Measurements from ENCODE around the gene MAPK8IP3.

GRCh38 chr16:1715220-1715619, 9.2 kb downstream of the MAPK8IP3 start:
- no peak for TF ChIP-seq RAD21 (IDR thresholded peaks at IDR 0.05; ENCODE audit: low read depth)
- TF ChIP-seq TAF1 (IDR thresholded peaks at IDR 0.05; ENCODE audit: low read depth) = no peak
- TF ChIP-seq CEBPB (IDR thresholded peaks at IDR 0.05) = no peak
- no peak for TF ChIP-seq NFIC (IDR thresholded peaks at IDR 0.05)
- TF ChIP-seq MAX (IDR thresholded peaks at IDR 0.05) = no peak
- TF ChIP-seq REST (IDR thresholded peaks at IDR 0.05; ENCODE audit: low read depth) = no peak
- no peak for TF ChIP-seq CREB1 (IDR thresholded peaks at IDR 0.05; ENCODE audit: low read depth)
- no peak for TF ChIP-seq YY1 (IDR thresholded peaks at IDR 0.05; ENCODE audit: low read depth)
- no peak for TF ChIP-seq EP300 (IDR thresholded peaks at IDR 0.05; ENCODE audit: borderline replicate concordance)
- TF ChIP-seq EGR1 (IDR thresholded peaks at IDR 0.05) = no peak
- no peak for TF ChIP-seq TCF12 (IDR thresholded peaks at IDR 0.05; ENCODE audit: low read depth)
- no peak for TF ChIP-seq USF1 (IDR thresholded peaks at IDR 0.05)
- no peak for TF ChIP-seq ZBTB7A (IDR thresholded peaks at IDR 0.05; ENCODE audit: low read depth)
- TF ChIP-seq FOXM1 (IDR thresholded peaks at IDR 0.05; ENCODE audit: borderline replicate concordance, low read depth) = no peak
